ENCODE results near the gene LACTB.

- TF ChIP-seq CTCF (IDR thresholded peaks at IDR 0.05 in 8 of 11, conservative IDR thresholded peaks at IDR 0.05 in 3 of 11) (no peak), POLR2AphosphoS5 (IDR thresholded peaks at IDR 0.05) (no peak)
Observed at GRCh38 chr15:63178034-63178433, 56.4 kb downstream of the LACTB start.

Measured in spleen (tissue), 7 donors.